Muscle layer of duodenum (tissue), 2 donors: ENCODE measurements around the gene TP73.

ENCODE experiments used
- H3K27ac ChIP-seq: one replicate; pipeline ENCODE4 v1.7.0; 2013; ENCODE audit warnings: mild to moderate bottlenecking, low read length
- H3K27me3 ChIP-seq: one replicate; pipeline ENCODE4 v1.7.0; 2013; ENCODE audit warnings: low read depth, mild to moderate bottlenecking, control low read depth, low read length
- H3K36me3 ChIP-seq, 2 donors: one replicate each; pipeline ENCODE4 v1.7.0; 2013; ENCODE audit warnings: low read length in 2 of 2, control low read depth in 1 of 2, mild to moderate bottlenecking in 1 of 2; ENCODE audit not compliant: insufficient read depth in 2 of 2, control insufficient read depth in 1 of 2
- H3K4me1 ChIP-seq, 2 donors: one replicate each; pipeline ENCODE4 v1.7.0; 2013; ENCODE audit warnings: low read length in 2 of 2, mild to moderate bottlenecking in 2 of 2, control low read depth in 1 of 2, moderate library complexity in 1 of 2; ENCODE audit not compliant: insufficient read depth in 2 of 2, control insufficient read depth in 1 of 2
- H3K4me3 ChIP-seq, 2 donors: one replicate each; pipeline ENCODE4 v1.7.0; 2013; ENCODE audit warnings: low read length in 2 of 2, low read depth in 1 of 2, mild to moderate bottlenecking in 1 of 2
- H3K9me3 ChIP-seq, 2 donors: one replicate each; pipeline ENCODE4 v1.7.0; 2013; ENCODE audit warnings: low read length in 2 of 2, control low read depth in 1 of 2, mild to moderate bottlenecking in 1 of 2; ENCODE audit not compliant: control insufficient read depth in 1 of 2
- donor health status: healthy.

TP73 gene

GRCh38 chr1:3772027-3772714 lies 119.9 kb downstream of the TP73 start:
- Histone ChIP-seq H3K4me3 (peak overlapping the region; percentile 39 to 79), H3K36me3 (no peaks in the 10 kb centered on the region), H3K27ac (no peak overlapping the region), H3K27me3 (no peaks in the 10 kb centered on the region), H3K9me3 (no peaks in the 10 kb centered on the region), H3K4me1 (peaks cover 0 to 24% of the 10 kb centered on the region in 2 donors)

- Histone ChIP-seq H3K4me3 (peak within 1 kb of the TSS; percentile 39 to 79), H3K36me3 (peaks cover 0 to 2% of the 10 kb centered on the region in 2 donors), H3K9me3 (no peaks in the 10 kb centered on the region), H3K27ac (no peak within 1 kb of the TSS), H3K4me1 (peaks cover 0 to 24% of the 10 kb centered on the region in 2 donors), H3K27me3 (no peaks in the 10 kb centered on the region)
Observed at GRCh38 chr1:3772715-3773571, 120.6 kb downstream of the TP73 start, which contains the start of gene SMIM1. SMIM1 (plus strand) TSS chr1:3772749; CDS start chr1:3775374, 2,625 bp downstream.

- H3K36me3 ChIP-seq: peaks cover 0 to 10% of the 10 kb centered on the region in 2 donors
- no peaks in the 10 kb centered on the region for H3K27me3 ChIP-seq
- H3K4me1 ChIP-seq: peaks cover 0 to 24% of the 10 kb centered on the region in 2 donors
- no peak overlapping the region for H3K27ac ChIP-seq
- H3K4me3 ChIP-seq: no peak overlapping the region
- H3K9me3 ChIP-seq: no peaks in the 10 kb centered on the region
Observed at GRCh38 chr1:3773572-3774275, 121.4 kb downstream of the TP73 start.

DNA sequence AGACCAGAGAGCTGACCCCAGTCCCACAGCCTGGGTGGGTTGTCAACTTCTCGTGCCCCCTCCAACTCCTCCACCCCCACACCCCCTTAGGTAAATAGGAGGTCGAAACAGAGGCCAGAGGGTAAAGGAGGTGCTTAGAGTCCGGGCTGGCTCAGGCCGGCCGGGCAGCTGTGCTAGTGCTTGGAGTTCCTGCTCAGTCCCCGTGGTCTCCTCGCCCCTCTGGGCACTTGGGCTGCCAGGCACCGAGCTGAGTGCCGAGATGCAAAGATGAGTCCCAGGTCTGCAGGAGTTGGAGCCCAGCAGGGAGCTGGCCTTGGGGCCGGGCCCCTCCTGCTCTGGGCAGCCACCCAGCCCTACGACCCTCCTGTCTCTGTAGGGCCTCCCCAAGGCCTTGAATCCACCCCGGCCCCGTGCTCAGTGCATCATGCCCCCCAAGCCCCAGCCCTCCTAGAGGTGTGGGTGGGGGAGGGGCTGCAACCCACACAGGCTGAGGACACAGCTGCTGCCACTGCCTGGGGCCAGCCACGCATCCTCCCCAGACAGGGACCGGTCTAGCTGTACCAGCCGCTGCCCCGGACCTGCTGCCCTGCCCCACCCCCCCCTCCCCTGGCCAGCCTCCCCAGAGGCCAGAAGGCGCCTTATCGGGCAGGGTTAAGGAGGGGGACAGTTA lies 122.1 kb downstream of the TP73 start:
- Histone ChIP-seq H3K4me1 (peaks cover 0 to 24% of the 10 kb centered on the region in 2 donors), H3K36me3 (peaks cover 0 to 17% of the 10 kb centered on the region in 2 donors), H3K9me3 (no peaks in the 10 kb centered on the region), H3K27me3 (no peaks in the 10 kb centered on the region), H3K27ac (no peak overlapping the region), H3K4me3 (no peak overlapping the region)

- peaks cover 5 to 23% of the 10 kb centered on the region in 2 donors for H3K36me3 ChIP-seq
- no peak overlapping the region for H3K4me3 ChIP-seq
- H3K9me3 ChIP-seq: no peaks in the 10 kb centered on the region
- H3K27me3 ChIP-seq: no peaks in the 10 kb centered on the region
- H3K4me1 ChIP-seq: peaks cover 0 to 24% of the 10 kb centered on the region in 2 donors
- H3K27ac ChIP-seq: no peak overlapping the region
Observed at GRCh38 chr1:3774946-3775489, 122.7 kb downstream of the TP73 start.

GRCh38 chr1:3775490-3776230 lies 123.3 kb downstream of the TP73 start:
- Histone ChIP-seq H3K27me3 (no peaks in the 10 kb centered on the region), H3K4me1 (peaks cover 0 to 24% of the 10 kb centered on the region in 2 donors), H3K9me3 (no peaks in the 10 kb centered on the region), H3K36me3 (peaks cover 8 to 30% of the 10 kb centered on the region in 2 donors), H3K4me3 (no peak overlapping the region), H3K27ac (no peak overlapping the region)

DNA sequence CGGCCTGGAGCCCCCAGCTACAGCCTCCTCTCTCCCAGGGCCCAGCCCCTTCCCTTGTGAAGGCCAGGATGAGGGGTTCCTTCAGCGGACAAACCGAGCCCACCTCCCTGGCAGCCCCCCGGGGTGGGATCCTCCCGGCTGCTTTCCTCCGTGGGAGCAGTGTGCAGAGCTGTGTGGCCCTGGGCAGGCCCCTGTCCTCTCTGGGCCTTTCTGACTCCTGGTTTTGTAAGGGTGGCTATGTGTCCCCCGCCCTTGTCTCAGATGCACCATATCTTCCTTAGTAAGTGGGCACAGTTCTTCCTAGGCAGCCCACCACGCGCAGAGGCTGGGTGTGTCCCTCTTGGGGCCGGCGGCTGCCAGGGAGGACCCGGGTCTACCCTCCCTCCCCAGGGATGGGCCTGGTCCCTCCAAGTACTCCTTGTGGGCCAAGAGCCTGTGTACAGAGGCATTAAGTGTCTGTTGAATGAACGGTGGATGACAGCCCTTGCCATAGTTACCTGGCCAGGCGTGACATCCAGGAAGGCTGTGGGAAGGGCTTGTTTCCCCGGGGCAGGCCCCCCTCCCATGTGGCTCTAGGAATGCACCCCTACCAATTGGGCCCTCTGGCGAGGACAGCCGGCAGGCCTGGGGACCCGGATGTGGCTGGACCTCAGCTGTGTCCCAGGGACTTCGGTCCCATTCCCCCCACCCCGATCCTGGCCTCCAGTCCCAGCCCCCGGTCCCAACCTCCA lies 124.1 kb downstream of the TP73 start:
- Histone ChIP-seq H3K36me3 (peaks cover 13 to 37% of the 10 kb centered on the region in 2 donors), H3K9me3 (no peaks in the 10 kb centered on the region), H3K27ac (no peak overlapping the region), H3K4me3 (no peak overlapping the region), H3K4me1 (peaks cover 0 to 18% of the 10 kb centered on the region in 2 donors), H3K27me3 (no peaks in the 10 kb centered on the region)

- Histone ChIP-seq H3K4me1 (peaks cover 0 to 13% of the 10 kb centered on the region in 2 donors), H3K4me3 (no peak overlapping the region), H3K9me3 (no peaks in the 10 kb centered on the region), H3K27me3 (no peaks in the 10 kb centered on the region), H3K27ac (no peak overlapping the region), H3K36me3 (peaks cover 20 to 44% of the 10 kb centered on the region in 2 donors)
Observed at GRCh38 chr1:3777078-3777547, 124.8 kb downstream of the TP73 start.

- H3K9me3 ChIP-seq: no peaks in the 10 kb centered on the region
- no peaks in the 10 kb centered on the region for H3K27me3 ChIP-seq
- peaks cover 0 to 13% of the 10 kb centered on the region in 2 donors for H3K4me1 ChIP-seq
- no peak overlapping the region for H3K27ac ChIP-seq
- H3K36me3 ChIP-seq: peaks cover 27 to 52% of the 10 kb centered on the region in 2 donors
- no peak overlapping the region for H3K4me3 ChIP-seq
Observed at GRCh38 chr1:3777647-3778589, 125.6 kb downstream of the TP73 start.
